Measurements from ENCODE around the gene ARRDC4. TPM values are rescaled to one million over a fixed set of nuclear protein-coding genes. Genes with fewer than 3 reads are reported as not detected.

Gene ARRDC4
- total RNA-seq, 1 donor from 2014 or later = 29.7 TPM

- DNase-seq (ENCODE audit: low spot score in 2 of 2) = no peak
- Histone ChIP-seq H3K4me3 (peak overlapping the region; percentile 40 to 53), H3K36me3 (no peaks in the 10 kb centered on the region), H3K4me1 (peaks cover 0 to 5% of the 10 kb centered on the region in 2 donors), H3K27ac (no peak overlapping the region), H3K9me3 (no peaks in the 10 kb centered on the region), H3K27me3 (no peaks in the 10 kb centered on the region)
- TF ChIP-seq CTCF (IDR thresholded peaks at IDR 0.05) = no peak
- intact Hi-C loops (cut with DNase I) = loop anchor here (5.0 kb wide), 1 partner anchor 467 kb away; no protein-coding TSS in a partner anchor
Observed at GRCh38 chr15:97959724-97960363, 659 bp upstream of the ARRDC4 start.

- peak in 1 of 2 donors; percentile 71 for DNase-seq (ENCODE audit: low spot score in 2 of 2)
- Histone ChIP-seq H3K9me3 (no peaks in the 10 kb centered on the region), H3K27me3 (no peaks in the 10 kb centered on the region), H3K36me3 (peaks cover 0 to 2% of the 10 kb centered on the region in 2 donors), H3K4me3 (peak overlapping the region; percentile 82 to 97), H3K27ac (peak overlapping the region; percentile 77 to 84), H3K4me1 (peaks cover 0 to 5% of the 10 kb centered on the region in 2 donors)
- no peak for TF ChIP-seq CTCF (IDR thresholded peaks at IDR 0.05)
- intact Hi-C loops (cut with DNase I) = loop anchor here (5.0 kb wide), 1 partner anchor 466 kb away; no protein-coding TSS in a partner anchor
Observed at GRCh38 chr15:97961067-97961954, 808 bp downstream of the ARRDC4 start.

- intact Hi-C loops (cut with DNase I) = loop anchor here (5.0 kb wide), 1 partner anchor 465 kb away; no protein-coding TSS in a partner anchor
- DNase-seq (ENCODE audit: low spot score in 2 of 2) = no peak
- TF ChIP-seq CTCF (IDR thresholded peaks at IDR 0.05) = no peak
- Histone ChIP-seq H3K9me3 (no peaks in the 10 kb centered on the region), H3K27ac (no peak overlapping the region), H3K4me1 (peaks cover 0 to 5% of the 10 kb centered on the region in 2 donors), H3K36me3 (peaks cover 0 to 7% of the 10 kb centered on the region in 2 donors), H3K27me3 (no peaks in the 10 kb centered on the region), H3K4me3 (peak overlapping the region; percentile 82 to 97)
Observed at GRCh38 chr15:97962263-97962662, 1.8 kb downstream of the ARRDC4 start.

- no peak overlapping the region for H3K4me3 ChIP-seq
- H3K27me3 ChIP-seq = no peaks in the 10 kb centered on the region
- H3K4me1 ChIP-seq = peaks cover 0 to 11% of the 10 kb centered on the region in 2 donors
- DNase-seq (ENCODE audit: low spot score in 2 of 2) = no peak
- H3K36me3 ChIP-seq = peaks cover 0 to 7% of the 10 kb centered on the region in 2 donors
- H3K9me3 ChIP-seq = no peaks in the 10 kb centered on the region
- no peak overlapping the region for H3K27ac ChIP-seq
- intact Hi-C loops (cut with DNase I) = loop anchor here (5.0 kb wide), 1 partner anchor 464 kb away; no protein-coding TSS in a partner anchor
- TF ChIP-seq CTCF (IDR thresholded peaks at IDR 0.05) = no peak
Observed at GRCh38 chr15:97963779-97964178, 3.3 kb downstream of the ARRDC4 start.

GRCh38 chr15:97966246-97966645 lies 5.7 kb downstream of the ARRDC4 start:
- intact Hi-C loops (cut with DNase I) = no loop called here
- Histone ChIP-seq H3K9me3 (no peaks in the 10 kb centered on the region), H3K4me3 (no peak overlapping the region), H3K27ac (no peak overlapping the region), H3K4me1 (peaks cover 0 to 11% of the 10 kb centered on the region in 2 donors), H3K27me3 (no peaks in the 10 kb centered on the region), H3K36me3 (peaks cover 15 to 32% of the 10 kb centered on the region in 2 donors)
- no peak for TF ChIP-seq CTCF (IDR thresholded peaks at IDR 0.05)
- no peak for DNase-seq (ENCODE audit: low spot score in 2 of 2)
